Stimulated activated naive CD8-positive, alpha-beta T cell treated with anti-CD3 and anti-CD28 coated beads, Interleukin-15, amount 100 ng/mL, for 72 hours (primary cell): ENCODE data around the gene GXYLT2.

Experiments
- ATAC-seq: fragments of 150-1000 bp; cut with Tn5 transposase; 2 replicates; pipeline ENCODE4 v1.10.0; 2021; ENCODE audit warnings: mild to moderate bottlenecking, moderate library complexity
- DNase-seq, 2 donors: peaks; one replicate each; pipeline ENCODE4 v3.0.0; 2021 to 2022
- H3K27ac Mint-ChIP-seq, 2 donors: one replicate each; pipeline ENCODE4 v1.8.0; 2022; ENCODE audit warnings: mild to moderate bottlenecking in 2 of 2, mixed read lengths in 2 of 2, moderate library complexity in 2 of 2
- H3K27me3 Mint-ChIP-seq: one replicate; pipeline ENCODE4 v1.8.0; 2022; ENCODE audit warnings: mixed read lengths
- H3K4me1 Mint-ChIP-seq: one replicate; pipeline ENCODE4 v1.8.0; 2022; ENCODE audit warnings: mild to moderate bottlenecking, mixed read lengths
- H3K4me3 Mint-ChIP-seq, 2 donors: one replicate each; pipeline ENCODE4 v1.8.0; 2022; ENCODE audit warnings: mild to moderate bottlenecking in 2 of 2, mixed read lengths in 2 of 2, moderate library complexity in 1 of 2
- H3K9me3 Mint-ChIP-seq, 2 donors: one replicate each; pipeline ENCODE4 v1.8.0; 2022; ENCODE audit warnings: mixed read lengths in 2 of 2

GXYLT2 gene

GRCh38 chr3:72887705-72888545 is at the start of gene GXYLT2:
Gene GXYLT2 (plus strand): TSS chr3:72888046. CDS start chr3:72888234, 188 bp downstream.
- Mint-ChIP-seq H3K27me3 (peaks cover 86% of the 10 kb centered on the region), H3K4me1 (peaks cover 27% of the 10 kb centered on the region), H3K9me3 (no peaks in the 10 kb centered on the region), H3K4me3 (peak within 1 kb of the TSS; percentile 76 to 89), H3K27ac (no peak within 1 kb of the TSS)
- DNase-seq, result peak; percentile 27 to 46
- ATAC-seq, result peak; percentile 88

- ATAC-seq (no peak), DNase-seq (no peak)
- Mint-ChIP-seq H3K4me1 (peaks cover 7% of the 10 kb centered on the region), H3K27me3 (no peaks in the 10 kb centered on the region), H3K27ac (no peak overlapping the region), H3K4me3 (no peak overlapping the region), H3K9me3 (no peaks in the 10 kb centered on the region)
These were observed 48.8 kb upstream of the GXYLT2 start for GRCh38 chr3:72839057-72839456.

- Mint-ChIP-seq H3K27me3 (no peaks in the 10 kb centered on the region), H3K27ac (no peak overlapping the region), H3K4me1 (peaks cover 50% of the 10 kb centered on the region), H3K9me3 (no peaks in the 10 kb centered on the region), H3K4me3 (peak overlapping the region; percentile 48 to 69)
- DNase-seq (peak in 1 of 2 donors; percentile 30), ATAC-seq (peak; percentile 37)
These were observed 43.3 kb upstream of the GXYLT2 start for GRCh38 chr3:72844436-72844993.

GRCh38 chr3:72846166-72846565 is 41.7 kb upstream of the GXYLT2 start:
- H3K4me3 Mint-ChIP-seq, result peak overlapping the region; percentile 44 to 99
- H3K27me3 Mint-ChIP-seq, result no peaks in the 10 kb centered on the region
- H3K27ac Mint-ChIP-seq, result no peak overlapping the region
- no peaks in the 10 kb centered on the region for H3K9me3 Mint-ChIP-seq
- H3K4me1 Mint-ChIP-seq, result peaks cover 53% of the 10 kb centered on the region
- no peak for ATAC-seq
- DNase-seq, result no peak

DNA sequence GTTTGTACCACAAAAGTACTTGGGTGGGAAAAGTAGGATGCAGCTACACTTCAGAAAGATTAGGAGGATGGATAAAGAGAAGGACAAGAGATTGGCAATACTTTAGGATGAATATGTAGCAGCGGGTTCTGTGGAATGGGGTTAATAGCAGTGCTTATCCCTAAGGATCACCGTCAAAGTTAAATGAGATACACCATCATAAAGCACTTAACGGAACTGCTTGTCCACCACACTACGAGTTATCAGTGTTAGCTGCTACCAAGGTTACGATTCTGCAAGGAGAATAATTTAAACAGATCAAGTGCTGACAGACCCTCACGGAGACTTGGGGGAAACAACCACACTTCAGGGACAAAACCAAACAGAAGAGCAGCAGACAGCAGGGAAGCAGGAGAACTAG is 40.6 kb upstream of the GXYLT2 start:
- peak overlapping the region; percentile 92 to 99 for H3K4me3 Mint-ChIP-seq
- H3K27ac Mint-ChIP-seq, result peak overlapping the region; percentile 43 to 72
- ATAC-seq (no peak), DNase-seq (peak in 1 of 2 donors; percentile 13)
- H3K4me1 Mint-ChIP-seq, result peaks cover 53% of the 10 kb centered on the region
- no peaks in the 10 kb centered on the region for H3K9me3 Mint-ChIP-seq
- H3K27me3 Mint-ChIP-seq, result no peaks in the 10 kb centered on the region

- peak; percentile 96 for ATAC-seq
- DNase-seq, result peak; percentile 89 to 94
- peaks cover 53% of the 10 kb centered on the region for H3K4me1 Mint-ChIP-seq
- peak within 1 kb of the TSS; percentile 72 to 90 for H3K27ac Mint-ChIP-seq
- no peaks in the 10 kb centered on the region for H3K27me3 Mint-ChIP-seq
- H3K4me3 Mint-ChIP-seq, result peak within 1 kb of the TSS; percentile 92 to 99
- no peaks in the 10 kb centered on the region for H3K9me3 Mint-ChIP-seq
These were observed 39.8 kb upstream of the GXYLT2 start, which contains the start of gene SHQ1 for GRCh38 chr3:72847751-72848702. Gene SHQ1 (minus strand): TSS chr3:72848445. CDS start chr3:72848340, 105 bp downstream.

DNA sequence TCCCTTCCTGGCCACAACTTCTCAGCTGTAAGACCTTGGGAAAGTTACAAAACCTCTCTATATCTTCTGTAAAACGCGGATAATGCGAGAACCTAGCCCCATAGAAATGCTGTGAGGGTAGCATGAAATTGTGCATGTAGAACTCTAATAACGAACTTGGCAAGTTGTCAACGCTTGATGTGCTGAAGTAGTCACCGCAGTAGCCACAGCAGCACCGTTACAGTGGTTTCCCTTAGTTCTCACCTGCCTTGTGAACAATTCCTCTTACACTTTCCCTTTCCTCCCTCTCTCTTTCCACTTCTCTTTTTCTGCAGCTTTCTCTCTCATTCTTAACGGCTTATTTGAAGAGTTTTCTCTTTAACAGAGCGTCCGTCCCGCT is 39.2 kb upstream of the GXYLT2 start:
- peak overlapping the region; percentile 72 to 90 for H3K27ac Mint-ChIP-seq
- peaks cover 50% of the 10 kb centered on the region for H3K4me1 Mint-ChIP-seq
- no peaks in the 10 kb centered on the region for H3K27me3 Mint-ChIP-seq
- ATAC-seq (peak; percentile 70), DNase-seq (no peak)
- peak overlapping the region; percentile 92 to 99 for H3K4me3 Mint-ChIP-seq
- H3K9me3 Mint-ChIP-seq, result no peaks in the 10 kb centered on the region

- ATAC-seq (no peak), DNase-seq (no peak)
- Mint-ChIP-seq H3K27me3 (peaks cover 7% of the 10 kb centered on the region), H3K4me3 (no peak overlapping the region), H3K9me3 (no peaks in the 10 kb centered on the region), H3K27ac (no peak overlapping the region), H3K4me1 (no peaks in the 10 kb centered on the region)
These were observed 32.8 kb upstream of the GXYLT2 start for GRCh38 chr3:72855001-72855400.

GRCh38 chr3:72860053-72860452 is 27.8 kb upstream of the GXYLT2 start:
- no peak for DNase-seq
- Mint-ChIP-seq H3K9me3 (no peaks in the 10 kb centered on the region), H3K4me1 (no peaks in the 10 kb centered on the region), H3K27ac (no peak overlapping the region), H3K4me3 (no peak overlapping the region), H3K27me3 (peaks cover 6% of the 10 kb centered on the region)
- ATAC-seq, result no peak

- no peak overlapping the region for H3K27ac Mint-ChIP-seq
These were observed 27.0 kb upstream of the GXYLT2 start for GRCh38 chr3:72860846-72861245.

DNA sequence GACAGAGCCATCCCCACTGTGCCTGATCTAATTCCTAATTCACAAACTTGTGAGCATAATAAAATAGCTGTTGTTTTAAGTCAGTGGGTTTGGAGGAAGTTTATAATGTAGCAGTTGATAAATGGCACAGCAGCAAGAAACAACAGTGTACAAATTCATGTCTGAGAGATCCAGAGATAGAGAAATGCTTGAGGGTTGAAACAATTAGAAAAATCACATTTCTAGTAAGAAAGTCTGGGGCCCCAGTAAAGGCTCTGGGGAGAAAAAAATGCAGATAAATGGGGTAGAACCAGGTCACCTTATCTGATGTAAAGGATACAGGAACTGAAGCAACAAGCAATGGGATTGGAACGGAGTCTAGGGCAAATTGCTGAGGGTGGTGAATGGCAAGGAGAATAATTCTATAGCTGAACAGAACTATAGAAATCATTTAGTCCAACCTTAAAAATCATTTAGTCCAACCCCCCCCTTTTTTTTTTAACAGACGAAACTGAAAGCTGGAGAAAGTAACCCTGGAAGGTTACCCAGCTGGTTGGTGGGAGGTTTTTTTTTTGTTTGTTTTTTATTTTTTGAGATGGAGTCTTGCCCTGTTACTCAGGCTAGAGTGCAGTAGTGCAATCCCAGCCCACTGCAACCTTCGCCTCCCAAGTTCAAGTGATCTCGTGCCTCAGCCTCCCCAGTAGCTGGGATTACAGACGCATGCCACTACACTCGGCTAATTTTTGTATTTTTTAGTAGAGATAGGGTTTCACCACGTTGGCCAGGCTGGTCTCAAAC is 25.3 kb upstream of the GXYLT2 start:
- Mint-ChIP-seq H3K9me3 (no peaks in the 10 kb centered on the region), H3K27me3 (no peaks in the 10 kb centered on the region), H3K27ac (no peak overlapping the region), H3K4me3 (no peak overlapping the region), H3K4me1 (no peaks in the 10 kb centered on the region)
- ATAC-seq (no peak), DNase-seq (no peak)

More at GRCh38 chr3:72860846-72861245, 27.0 kb upstream of the GXYLT2 start:
- H3K4me1 Mint-ChIP-seq, result no peaks in the 10 kb centered on the region
- H3K4me3 Mint-ChIP-seq, result no peak overlapping the region
- no peak for DNase-seq
- H3K27me3 Mint-ChIP-seq, result no peaks in the 10 kb centered on the region
- no peak for ATAC-seq
- H3K9me3 Mint-ChIP-seq, result no peaks in the 10 kb centered on the region

- Mint-ChIP-seq H3K9me3 (no peaks in the 10 kb centered on the region), H3K27me3 (peaks cover 11% of the 10 kb centered on the region), H3K4me3 (no peak overlapping the region), H3K4me1 (no peaks in the 10 kb centered on the region), H3K27ac (no peak overlapping the region)
- DNase-seq (no peak), ATAC-seq (no peak)
These were observed 15.7 kb upstream of the GXYLT2 start for GRCh38 chr3:72872183-72872582.

DNA sequence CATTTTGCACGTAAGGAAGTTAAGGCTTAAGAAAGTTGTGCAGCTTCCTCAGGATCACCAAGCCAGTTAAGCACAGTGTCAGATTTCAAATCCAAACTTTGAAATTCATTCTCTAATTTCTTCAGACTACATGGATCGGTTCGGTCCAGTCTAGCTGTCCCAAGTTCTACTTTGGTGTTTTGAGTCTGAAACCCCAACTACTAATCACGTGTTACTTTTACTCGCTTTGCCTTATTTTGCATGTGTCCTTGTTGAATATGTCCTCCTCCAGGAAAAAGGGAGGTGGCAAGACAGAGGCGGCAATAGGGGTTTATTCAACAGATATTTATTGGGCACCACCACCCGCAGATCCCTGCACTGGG is 522 bp upstream of the GXYLT2 start:
- H3K9me3 Mint-ChIP-seq, result no peaks in the 10 kb centered on the region
- no peak for DNase-seq
- H3K27ac Mint-ChIP-seq, result no peak overlapping the region
- no peak for ATAC-seq
- H3K4me1 Mint-ChIP-seq, result peaks cover 25% of the 10 kb centered on the region
- peak overlapping the region; percentile 76 to 89 for H3K4me3 Mint-ChIP-seq
- peaks cover 83% of the 10 kb centered on the region for H3K27me3 Mint-ChIP-seq

DNA sequence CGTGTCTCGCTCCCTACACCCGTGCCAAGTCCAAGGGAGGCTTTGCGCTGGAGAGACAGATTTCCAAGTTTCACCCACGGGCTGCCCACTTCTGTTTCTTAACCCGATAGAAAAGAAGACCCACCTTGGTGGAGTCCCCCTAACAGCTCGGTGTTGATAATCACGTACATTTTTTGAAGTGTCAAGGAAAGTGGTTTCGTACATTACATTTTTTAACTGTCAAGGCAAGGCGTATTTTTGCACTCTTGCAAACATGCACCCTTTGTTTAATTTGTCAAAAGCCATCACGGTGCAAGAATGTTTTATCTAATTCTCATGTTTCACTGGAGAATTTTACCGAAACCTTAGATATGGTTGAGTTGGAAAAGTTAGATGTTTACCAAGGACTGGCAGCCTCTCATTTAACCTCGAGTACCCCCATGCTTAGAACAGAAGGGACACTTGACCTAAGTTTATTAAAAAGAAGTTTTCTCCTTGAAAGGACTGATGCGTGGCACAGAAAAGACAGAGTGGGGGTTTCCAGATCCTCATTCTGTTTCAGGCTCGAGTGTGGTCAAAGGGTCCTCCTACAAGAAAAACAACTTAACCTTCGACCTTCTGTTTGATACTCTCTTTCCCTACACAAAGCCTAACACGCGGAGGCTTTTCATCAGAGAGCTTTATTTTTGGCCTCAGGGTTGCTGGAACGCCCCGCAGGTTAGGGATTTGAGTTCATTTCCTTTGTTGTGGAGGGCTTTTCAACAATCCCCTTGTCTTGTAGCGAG is 882 bp downstream of the GXYLT2 start:
- H3K9me3 Mint-ChIP-seq, result no peaks in the 10 kb centered on the region
- peaks cover 94% of the 10 kb centered on the region for H3K27me3 Mint-ChIP-seq
- peak; percentile 11 for ATAC-seq
- no peak for DNase-seq
- no peak overlapping the region for H3K27ac Mint-ChIP-seq
- H3K4me1 Mint-ChIP-seq, result peaks cover 32% of the 10 kb centered on the region
- peak overlapping the region; percentile 55 to 64 for H3K4me3 Mint-ChIP-seq
